Mesodermal cell (in vitro differentiated cells): ENCODE results near the gene EXOSC5.
A peak's percentile ranks its signal among the peaks of the same experiment; 100 is the strongest.

Experiments
- H3K27ac ChIP-seq: 2 replicates; pipeline ENCODE4 v1.7.0; 2013; ENCODE audit warnings: mild to moderate bottlenecking, low read depth, low read length, moderate library complexity; ENCODE audit not compliant: severe bottlenecking
- H3K36me3 ChIP-seq: 2 replicates; pipeline ENCODE4 v1.7.1; 2013; ENCODE audit warnings: mild to moderate bottlenecking, low read length, moderate library complexity; ENCODE audit not compliant: control insufficient read depth, insufficient read depth
- H3K4me1 ChIP-seq: one replicate; pipeline ENCODE4 v1.7.1; 2013; ENCODE audit warnings: mild to moderate bottlenecking, low read length; ENCODE audit not compliant: insufficient read depth, control insufficient read depth, poor library complexity, severe bottlenecking
- H3K4me3 ChIP-seq: 2 replicates; pipeline ENCODE4 v1.7.0; 2013; ENCODE audit warnings: low read length, control low read depth, mild to moderate bottlenecking; ENCODE audit not compliant: insufficient read depth, poor library complexity, severe bottlenecking; ENCODE audit errors: extremely low read depth
- H3K9me3 ChIP-seq: 2 replicates; pipeline ENCODE4 v1.7.1; 2013; ENCODE audit warnings: mild to moderate bottlenecking, low read length, moderate library complexity; ENCODE audit not compliant: control insufficient read depth
- WGBS, 2 experiments: methylation state at CpG; one replicate each; pipeline ENCODE4 v1.1.5; 2013; ENCODE audit warnings: missing lambda C conversion rate in 2 of 2; ENCODE audit not compliant: insufficient coverage in 2 of 2; 5-methylcytosine and 5-hydroxymethylcytosine counted together

The EXOSC5 gene

GRCh38 chr19:41339936-41340335 lies 57.2 kb downstream of the EXOSC5 start:
- 78 to 82% methylated on average over 4 to 5 of the region's 5 CpGs for WGBS, 2 experiments

More at GRCh38 chr19:41339936-41340335, 57.2 kb downstream of the EXOSC5 start:
- Histone ChIP-seq H3K4me1 (peaks cover 3% of the 10 kb centered on the region), H3K36me3 (peaks cover 90% of the 10 kb centered on the region), H3K27ac (peak overlapping the region; percentile 36), H3K9me3 (no peaks in the 10 kb centered on the region), H3K4me3 (no peak overlapping the region)
